ENCODE results near the gene SEC61A1.

SEC61A1 gene

DNA sequence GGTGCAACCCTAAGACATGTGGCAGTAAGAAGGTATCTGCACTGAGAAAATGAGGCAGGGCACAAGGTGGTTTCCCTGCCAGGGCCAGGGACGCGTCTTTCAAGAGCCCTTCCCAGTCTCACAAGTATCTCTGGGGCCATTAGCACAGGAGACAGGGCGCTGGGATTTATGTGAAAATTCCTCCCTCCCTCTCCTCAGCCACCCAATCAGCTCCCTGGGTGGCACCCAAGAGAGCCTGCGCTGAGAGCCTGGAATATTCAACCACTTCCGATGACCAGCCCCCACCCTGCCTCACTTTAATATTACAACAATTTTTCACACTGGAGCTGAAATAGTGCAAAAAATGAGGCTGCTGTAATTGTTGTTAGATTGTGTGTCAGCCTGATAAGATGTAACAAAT, 26.1 kb downstream of the SEC61A1 start:
- Histone ChIP-seq H3K4me2 (no peak overlapping the region), H3K36me3 (ENCODE audit: insufficient read depth) (no peaks in the 10 kb centered on the region)
- TF ChIP-seq, protein P1, sequence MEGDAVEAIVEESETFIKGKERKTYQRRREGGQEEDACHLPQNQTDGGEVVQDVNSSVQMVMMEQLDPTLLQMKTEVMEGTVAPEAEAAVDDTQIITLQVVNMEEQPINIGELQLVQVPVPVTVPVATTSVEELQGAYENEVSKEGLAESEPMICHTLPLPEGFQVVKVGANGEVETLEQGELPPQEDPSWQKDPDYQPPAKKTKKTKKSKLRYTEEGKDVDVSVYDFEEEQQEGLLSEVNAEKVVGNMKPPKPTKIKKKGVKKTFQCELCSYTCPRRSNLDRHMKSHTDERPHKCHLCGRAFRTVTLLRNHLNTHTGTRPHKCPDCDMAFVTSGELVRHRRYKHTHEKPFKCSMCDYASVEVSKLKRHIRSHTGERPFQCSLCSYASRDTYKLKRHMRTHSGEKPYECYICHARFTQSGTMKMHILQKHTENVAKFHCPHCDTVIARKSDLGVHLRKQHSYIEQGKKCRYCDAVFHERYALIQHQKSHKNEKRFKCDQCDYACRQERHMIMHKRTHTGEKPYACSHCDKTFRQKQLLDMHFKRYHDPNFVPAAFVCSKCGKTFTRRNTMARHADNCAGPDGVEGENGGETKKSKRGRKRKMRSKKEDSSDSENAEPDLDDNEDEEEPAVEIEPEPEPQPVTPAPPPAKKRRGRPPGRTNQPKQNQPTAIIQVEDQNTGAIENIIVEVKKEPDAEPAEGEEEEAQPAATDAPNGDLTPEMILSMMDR (conservative IDR thresholded peaks at IDR 0.05; ENCODE audit: low read depth, low read length): no peak

DNA sequence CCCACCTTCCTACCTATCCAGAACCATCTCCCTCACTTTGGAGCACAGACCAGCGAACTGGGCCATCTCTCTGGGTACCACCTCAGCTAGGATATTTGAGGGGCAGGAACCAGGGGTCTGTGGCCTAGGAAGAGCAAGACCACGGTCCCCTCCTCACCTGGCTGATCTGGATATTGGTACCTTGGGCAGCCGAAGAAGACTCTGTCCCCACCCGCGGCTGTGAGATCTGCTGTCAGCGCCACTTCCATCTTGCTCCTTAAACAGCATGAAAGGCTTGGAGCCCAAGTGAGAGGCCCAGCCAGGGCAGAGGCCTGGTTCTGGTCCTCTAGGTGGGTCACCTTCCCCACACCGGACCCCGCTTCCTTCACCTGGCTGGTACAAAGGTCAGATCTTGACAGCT, 26.6 kb downstream of the SEC61A1 start:
- Histone ChIP-seq H3K27ac (no peak overlapping the region), H3K9ac (no peak overlapping the region), H4K20me1 (ENCODE audit: insufficient read depth) (no peaks in the 10 kb centered on the region), H3K4me3 (IDR thresholded peaks at IDR 0.05; ENCODE audit: insufficient read depth, low read depth, low read length) (no peak overlapping the region), H3K36me3 (ENCODE audit: insufficient read depth) (no peaks in the 10 kb centered on the region; the same call in 1 of the 2 replicates), H3K4me1 (ENCODE audit: low read depth, poor library complexity, severe bottlenecking) (peaks cover 7% of the 10 kb centered on the region), H3K79me2 (ENCODE audit: insufficient read depth, low read depth) (no peaks in the 10 kb centered on the region), H3K27me3 (ENCODE audit: insufficient read depth, low read depth) (no peaks in the 10 kb centered on the region), H3K4me2 (no peak overlapping the region), H2AFZ (ENCODE audit: low read depth) (no peak overlapping the region)
- TF ChIP-seq, protein P1 (conservative IDR thresholded peaks at IDR 0.05; ENCODE audit: low read depth, low read length): no peak

More for the DNA sequence above, 26.1 kb downstream of the SEC61A1 start:
- H2AFZ ChIP-seq (ENCODE audit: low read depth): no peak overlapping the region
- H3K79me2 ChIP-seq (ENCODE audit: insufficient read depth, low read depth): no peaks in the 10 kb centered on the region
- H3K4me3 ChIP-seq (IDR thresholded peaks at IDR 0.05; ENCODE audit: insufficient read depth, low read depth, low read length): no peak overlapping the region
- no peaks in the 10 kb centered on the region for H3K27me3 ChIP-seq (ENCODE audit: insufficient read depth, low read depth)
- no peak overlapping the region for H3K9ac ChIP-seq
- H4K20me1 ChIP-seq (ENCODE audit: insufficient read depth): no peaks in the 10 kb centered on the region
- H3K27ac ChIP-seq: no peak overlapping the region
- peaks cover 7% of the 10 kb centered on the region for H3K4me1 ChIP-seq (ENCODE audit: low read depth, poor library complexity, severe bottlenecking)

DNA sequence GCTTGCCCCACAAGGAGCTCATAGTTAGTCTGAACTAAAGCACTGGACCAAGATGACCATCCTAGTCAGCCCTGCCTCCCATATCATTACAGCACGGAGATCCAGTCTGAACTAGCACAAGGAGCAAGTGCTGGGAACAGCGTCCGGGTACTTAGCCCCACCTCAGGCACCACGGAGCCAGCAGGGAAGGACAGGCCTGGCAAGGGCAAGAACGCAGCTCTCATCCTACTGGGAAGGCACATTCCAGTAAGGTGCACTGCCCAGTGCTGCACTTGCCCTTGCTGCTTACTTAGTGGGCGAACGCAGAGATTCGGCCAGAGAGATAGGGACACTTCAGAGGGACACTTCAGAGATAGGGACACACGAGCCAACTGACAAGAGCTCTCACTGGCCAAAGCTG, 27.6 kb downstream of the SEC61A1 start:
- peaks cover 7% of the 10 kb centered on the region for H3K4me1 ChIP-seq (ENCODE audit: low read depth, poor library complexity, severe bottlenecking)
- H4K20me1 ChIP-seq (ENCODE audit: insufficient read depth): no peaks in the 10 kb centered on the region
- H3K4me2 ChIP-seq: no peak overlapping the region

DNA sequence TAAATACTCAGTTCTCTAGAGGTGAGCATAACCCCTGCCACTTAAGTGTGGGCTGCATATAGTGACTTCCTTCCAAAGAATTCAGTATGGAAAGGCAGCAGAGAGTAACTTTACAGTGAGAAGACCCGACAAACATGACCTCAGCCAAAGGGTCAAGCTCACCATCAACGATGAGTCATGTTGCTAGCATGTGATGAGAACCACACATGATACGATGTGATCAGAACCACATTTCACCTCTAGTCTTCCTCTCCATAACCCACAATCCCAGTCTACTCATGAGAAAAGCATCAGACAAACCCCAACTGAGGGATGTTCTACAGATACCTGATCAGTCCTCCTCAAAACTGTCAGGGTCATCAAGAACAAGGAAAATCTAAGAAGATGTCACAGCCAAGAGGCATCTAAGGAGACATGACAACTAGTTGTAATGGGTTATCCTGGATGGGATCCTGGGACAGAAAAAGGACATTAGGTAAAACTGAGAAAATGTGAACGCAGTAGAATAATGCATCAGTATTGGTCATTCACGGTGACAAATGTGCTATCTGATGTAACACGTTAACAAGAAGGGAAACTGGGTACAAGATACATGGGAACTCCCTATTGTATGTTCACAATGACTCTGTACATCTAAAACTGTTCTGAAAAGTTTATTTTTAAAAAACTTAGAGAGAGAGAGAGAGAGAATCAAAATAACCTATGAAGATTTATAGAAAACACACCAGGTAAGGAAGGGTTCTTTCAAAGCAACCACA, 28.3 kb downstream of the SEC61A1 start:
- Histone ChIP-seq H3K27ac (no peak overlapping the region), H3K36me3 (ENCODE audit: insufficient read depth) (no peaks in the 10 kb centered on the region; the same call in 1 of the 2 replicates), H3K4me1 (ENCODE audit: low read depth, poor library complexity, severe bottlenecking) (peaks cover 7% of the 10 kb centered on the region), H3K27me3 (ENCODE audit: insufficient read depth, low read depth) (no peaks in the 10 kb centered on the region), H3K4me2 (no peak overlapping the region), H4K20me1 (ENCODE audit: insufficient read depth) (no peaks in the 10 kb centered on the region), H3K4me3 (IDR thresholded peaks at IDR 0.05; ENCODE audit: insufficient read depth, low read depth, low read length) (no peak overlapping the region), H2AFZ (ENCODE audit: low read depth) (no peak overlapping the region), H3K79me2 (ENCODE audit: insufficient read depth, low read depth) (no peaks in the 10 kb centered on the region), H3K9ac (no peak overlapping the region)
- TF ChIP-seq, protein P1 (conservative IDR thresholded peaks at IDR 0.05; ENCODE audit: low read depth, low read length): no peak

More for the DNA sequence above, 27.6 kb downstream of the SEC61A1 start:
- Histone ChIP-seq H3K36me3 (ENCODE audit: insufficient read depth) (no peaks in the 10 kb centered on the region; the same call in 1 of the 2 replicates), H3K79me2 (ENCODE audit: insufficient read depth, low read depth) (no peaks in the 10 kb centered on the region), H3K27me3 (ENCODE audit: insufficient read depth, low read depth) (no peaks in the 10 kb centered on the region), H2AFZ (ENCODE audit: low read depth) (no peak overlapping the region), H3K4me3 (IDR thresholded peaks at IDR 0.05; ENCODE audit: insufficient read depth, low read depth, low read length) (no peak overlapping the region), H3K9ac (no peak overlapping the region), H3K27ac (no peak overlapping the region)
- TF ChIP-seq, protein P1 (conservative IDR thresholded peaks at IDR 0.05; ENCODE audit: low read depth, low read length): no peak

All from KMS-11 (cell line).